Stomach (tissue), 9 donors: ENCODE results near the gene DOCK1. TPM values are rescaled to one million over a fixed set of nuclear protein-coding genes. Genes with fewer than 3 reads are reported as not detected.

Experiments
- DNase-seq, 2 donors: peaks; one replicate each; pipeline versions ENCODE4 v3.0.0 to v3.0.0-alpha.2; 2013 to 2019
- H3K27ac ChIP-seq, 5 donors: fragments of 200-600 bp in 4 of 5; sonication (generic) in 4 of 5; one replicate each; pipeline ENCODE4 v1.5.1; 2013 to 2019; ENCODE audit warnings: mild to moderate bottlenecking in 1 of 5, moderate library complexity in 1 of 5
- H3K27me3 ChIP-seq, 3 donors: fragments of 200-600 bp; sonication (generic); one replicate each; pipeline ENCODE4 v1.5.1; 2017 to 2019; ENCODE audit warnings: mixed run types in 1 of 3
- H3K36me3 ChIP-seq, 4 donors: fragments of 200-600 bp; sonication (generic); 1 replicate in 3 of 4; 2 replicates in 1 of 4; pipeline ENCODE4 v1.5.1; 2016 to 2019
- H3K4me1 ChIP-seq, 4 donors: fragments of 200-600 bp; sonication (generic); one replicate each; pipeline ENCODE4 v1.5.1; 2016 to 2019
- H3K4me3 ChIP-seq, 4 donors: fragments of 200-600 bp; sonication (generic) in 3 of 4; one replicate each; pipeline ENCODE4 v1.5.1; 2016 to 2019; ENCODE audit warnings: mild to moderate bottlenecking in 1 of 4
- H3K9me3 ChIP-seq, 4 donors: fragments of 200-600 bp; sonication (generic); one replicate each; pipeline ENCODE4 v1.5.1; 2016 to 2019
- CTCF ChIP-seq, 7 experiments: fragments of 450-650 bp in 4 of 7; fragments of 200-600 bp in 3 of 7; sonication (generic) in 3 of 7; IDR thresholded peaks; one replicate each; pipeline ENCODE4 v1.5.1; 2016 to 2019; ENCODE audit warnings: antibody characterized with exemption in 7 of 7, control low read depth in 2 of 7, mild to moderate bottlenecking in 1 of 7
- EP300 ChIP-seq: sonication (generic); formaldehyde crosslinking; IDR thresholded peaks from one replicate; pipeline ENCODE4 v1.6.1; 2017; ENCODE audit warnings: antibody characterized with exemption
- POLR2A ChIP-seq, 4 donors: fragments of 450-650 bp; IDR thresholded peaks; one replicate each; pipeline ENCODE4 v1.6.1; 2016; ENCODE audit warnings: antibody characterized with exemption in 4 of 4, control low read depth in 2 of 4, mild to moderate bottlenecking in 1 of 4, moderate library complexity in 1 of 4
- POLR2AphosphoS5 ChIP-seq, 3 donors: sonication (generic); formaldehyde crosslinking; IDR thresholded peaks; one replicate each; pipeline ENCODE4 v1.6.1; 2016; ENCODE audit warnings: antibody characterized with exemption in 3 of 3
- WGBS, 5 donors: extraction: QIAGEN DNeasy Blood & Tissue Kit in 3 of 5; methylation state at CpG; one replicate each; pipeline versions ENCODE4 v1.1.5 to v1.1.7; 2013 to 2018; 5-methylcytosine and 5-hydroxymethylcytosine counted together
- intact Hi-C: fragments of 100-400 bp; cut with DNase I; formaldehyde crosslinking; loops from one replicate; pipeline ENCODE4 v1.15.1; 2023; ENCODE audit warnings: low total_unique reads
- polyA plus RNA-seq, 3 donors: library from polyadenylated mRNA; stranded (reverse); fragments of 200-250 nt; gene quantifications; one replicate each; pipeline ENCODE4 v1.2.3, GENCODE V29; 2013
- total RNA-seq, 5 donors: library from RNA; depleted of rRNA; stranded (reverse); fragments of >200 nt; gene quantifications; one replicate each; pipeline versions ENCODE4 v1.1.0 to v1.2.3, GENCODE V29; 2014 to 2016
- donor health status: healthy with polysubstance abuse.
- donor health status: Bipolar disorder and iron deficiency.
- donor health status: healthy.

The DOCK1 gene
- total and polyA plus RNA-seq, 8 donors: 8.4 to 114 (median 35.0) TPM

DNA sequence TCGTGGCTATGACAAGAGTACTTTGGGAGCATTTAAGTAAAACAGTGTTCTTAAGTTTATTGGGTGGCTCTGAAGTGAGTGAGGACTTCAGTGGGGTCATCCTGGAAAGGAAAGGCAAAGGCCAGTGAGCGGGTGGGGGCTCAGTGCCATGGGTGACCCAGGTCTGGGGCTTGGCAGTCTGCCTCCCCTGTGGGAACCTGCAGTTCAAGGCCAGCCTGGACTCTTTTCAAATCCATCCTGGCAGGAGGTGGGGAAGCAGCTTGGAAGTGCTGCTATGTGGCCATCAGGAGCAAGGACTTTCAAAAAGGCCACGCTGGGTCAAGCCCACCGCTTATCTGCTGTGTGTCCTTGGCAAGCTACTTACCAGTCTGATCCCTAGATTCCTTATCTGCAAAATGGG is 495.0 kb downstream of the DOCK1 start:
- TF ChIP-seq CTCF (IDR thresholded peaks at IDR 0.05) (no peak), POLR2AphosphoS5 (IDR thresholded peaks at IDR 0.05) (no peak), EP300 (no peak), POLR2A (IDR thresholded peaks at IDR 0.05) (no peak)

GRCh38 chr10:127402596-127403409 is 497.6 kb downstream of the DOCK1 start:
- intact Hi-C loops: no loop called here
- no peak overlapping the region for H3K4me3 ChIP-seq
- H3K36me3 ChIP-seq: peaks cover 0 to 23% (median 11%) of the 10 kb centered on the region in 4 donors
- H3K27ac ChIP-seq: peak overlapping the region in 3 of 5 donors; percentile 50 to 57 (median 51)
- peaks cover 0 to 7% (median 0%) of the 10 kb centered on the region in 4 donors for H3K9me3 ChIP-seq
- DNase-seq: peak in 1 of 2 donors; percentile 21
- no peaks in the 10 kb centered on the region for H3K27me3 ChIP-seq
- WGBS, 5 donors: 65 to 79% (median 69%) methylated on average over 16 of the region's 16 CpGs
- H3K4me1 ChIP-seq: peaks cover 0 to 5% (median 0%) of the 10 kb centered on the region in 4 donors
- TF ChIP-seq POLR2A (IDR thresholded peaks at IDR 0.05): no peak
- peak in 1 of 3 donors; percentile 36 for TF ChIP-seq POLR2AphosphoS5 (IDR thresholded peaks at IDR 0.05)

More for the DNA sequence above, 495.0 kb downstream of the DOCK1 start:
- Histone ChIP-seq H3K27me3 (no peaks in the 10 kb centered on the region), H3K27ac (no peak overlapping the region), H3K9me3 (peaks cover 0 to 7% (median 0%) of the 10 kb centered on the region in 4 donors), H3K4me1 (peaks cover 0 to 5% (median 0%) of the 10 kb centered on the region in 4 donors), H3K4me3 (no peak overlapping the region), H3K36me3 (peaks cover 0 to 16% (median 11%) of the 10 kb centered on the region in 4 donors)
- intact Hi-C loops: no loop called here
- no peak for DNase-seq
- WGBS, 5 donors: 88 to 93% (median 90%) methylated on average over 4 of the region's 4 CpGs

- Histone ChIP-seq H3K9me3 (peaks cover 0 to 7% (median 0%) of the 10 kb centered on the region in 4 donors), H3K27ac (no peak overlapping the region), H3K36me3 (peaks cover 0 to 33% (median 8%) of the 10 kb centered on the region in 4 donors), H3K4me3 (no peak overlapping the region), H3K4me1 (peaks cover 0 to 5% (median 0%) of the 10 kb centered on the region in 4 donors), H3K27me3 (no peaks in the 10 kb centered on the region)
- 77 to 89% (median 82%) methylated on average over 4 of the region's 4 CpGs for WGBS, 5 donors
- no peak for TF ChIP-seq POLR2AphosphoS5 (IDR thresholded peaks at IDR 0.05)
- no peak for TF ChIP-seq CTCF (IDR thresholded peaks at IDR 0.05)
- TF ChIP-seq EP300: no peak
- no peak for TF ChIP-seq POLR2A (IDR thresholded peaks at IDR 0.05)
- intact Hi-C loops: no loop called here
- DNase-seq: no peak
Measured at GRCh38 chr10:127405221-127405620, 500.0 kb downstream of the DOCK1 start.

- no peak overlapping the region for H3K4me3 ChIP-seq
- H3K36me3 ChIP-seq: peaks cover 1 to 40% (median 17%) of the 10 kb centered on the region in 4 donors
- peaks cover 0 to 7% (median 0%) of the 10 kb centered on the region in 4 donors for H3K9me3 ChIP-seq
- peaks cover 0 to 5% (median 0%) of the 10 kb centered on the region in 4 donors for H3K4me1 ChIP-seq
- H3K27me3 ChIP-seq: no peaks in the 10 kb centered on the region
- no peak for DNase-seq
- no peak for TF ChIP-seq EP300
- TF ChIP-seq POLR2A (IDR thresholded peaks at IDR 0.05): no peak
- no peak for TF ChIP-seq CTCF (IDR thresholded peaks at IDR 0.05)
- TF ChIP-seq POLR2AphosphoS5 (IDR thresholded peaks at IDR 0.05): no peak
- WGBS, 5 donors: 85 to 96% (median 94%) methylated on average over 12 of the region's 12 CpGs
- intact Hi-C loops: no loop called here
- H3K27ac ChIP-seq: no peak overlapping the region
Measured at GRCh38 chr10:127406018-127406550, 500.9 kb downstream of the DOCK1 start.
